ENCODE results near the gene NLN.

- TF ChIP-seq CTCF (IDR thresholded peaks at IDR 0.05; ENCODE audit: low read depth, low read length, poor library complexity, severe bottlenecking) (no peak), EZH2phosphoT487 (IDR thresholded peaks at IDR 0.05; ENCODE audit: borderline replicate concordance, low read length) (no peak)
Observed at GRCh38 chr5:65840071-65840470, 118.1 kb downstream of the NLN start.

Data from DOHH2 (cell line).